ENCODE measurements around the gene PPP1CA. TPM values are rescaled to one million over a fixed set of nuclear protein-coding genes. Genes with fewer than 3 reads are reported as not detected.

PPP1CA gene
- total and polyA plus RNA-seq, 4 donors: 87.2 to 178 (median 157) TPM

DNA sequence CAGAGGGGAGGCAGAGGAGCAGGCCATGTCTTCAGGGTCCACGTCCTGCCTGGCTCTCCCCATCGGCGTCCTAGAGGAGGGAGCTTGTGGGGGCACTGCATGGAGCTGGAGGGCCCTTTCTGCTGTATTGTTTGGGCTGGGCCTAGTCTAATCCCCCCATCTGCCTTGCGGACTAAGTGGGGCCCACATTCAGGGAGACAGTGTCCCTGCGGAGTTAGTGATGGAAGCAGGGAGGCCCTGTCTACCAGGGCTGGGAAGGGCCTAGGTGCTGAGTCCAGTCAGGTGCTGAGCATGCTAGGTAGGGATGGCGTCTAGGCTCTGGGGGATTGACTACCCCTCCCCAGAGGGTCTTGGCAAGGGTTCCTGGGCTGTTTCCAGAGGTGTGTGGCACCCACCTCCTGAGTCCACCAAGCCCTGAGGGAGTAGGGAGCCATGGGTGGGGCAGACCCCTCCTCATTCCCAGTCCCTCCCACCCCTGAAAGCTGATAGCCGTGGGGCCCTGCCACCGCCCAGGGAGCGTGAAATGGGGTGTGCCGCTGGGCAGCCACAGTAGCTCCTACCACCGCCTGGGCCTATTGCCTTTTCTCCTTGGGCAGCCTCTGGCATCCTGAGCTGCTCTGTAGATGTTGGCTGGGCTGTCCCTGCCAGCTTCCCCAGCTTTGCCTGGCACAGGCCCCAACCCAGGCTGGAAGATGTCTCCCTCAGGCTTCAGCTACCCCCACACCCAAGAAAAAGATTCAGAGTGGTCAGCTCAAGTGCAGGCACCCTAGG is 46.5 kb downstream of the PPP1CA start:
- Histone ChIP-seq H3K36me3 (ENCODE audit: control insufficient read depth in 4 of 4, insufficient read depth in 4 of 4, low read length in 4 of 4) (peaks cover 0 to 3% (median 0%) of the 10 kb centered on the region in 4 donors), H3K27me3 (ENCODE audit: control insufficient read depth in 3 of 3, insufficient read depth in 3 of 3, low read length in 2 of 3) (no peaks in the 10 kb centered on the region), H3K4me3 (no peak overlapping the region), H3K4me1 (ENCODE audit: control insufficient read depth in 5 of 5, insufficient read depth in 5 of 5, low read length in 5 of 5) (peaks cover 0 to 46% (median 19%) of the 10 kb centered on the region in 5 donors), H3K27ac (ENCODE audit: low read depth in 1 of 2, low read length in 1 of 2) (peak overlapping the region; percentile 76 to 97), H3K9ac (ENCODE audit: insufficient read depth in 1 of 2, low read length in 2 of 2) (no peak overlapping the region), H3K9me3 (ENCODE audit: control insufficient read depth in 4 of 4, insufficient read depth in 3 of 4, low read length in 3 of 4) (no peaks in the 10 kb centered on the region)
- ATAC-seq (ENCODE audit: insufficient read depth, low FRiP score) (no peak), DNase-seq (no peak)
- WGBS, 2 donors: 79 to 98% methylated on average over 11 of the region's 11 CpGs
- TF ChIP-seq, protein P1, sequence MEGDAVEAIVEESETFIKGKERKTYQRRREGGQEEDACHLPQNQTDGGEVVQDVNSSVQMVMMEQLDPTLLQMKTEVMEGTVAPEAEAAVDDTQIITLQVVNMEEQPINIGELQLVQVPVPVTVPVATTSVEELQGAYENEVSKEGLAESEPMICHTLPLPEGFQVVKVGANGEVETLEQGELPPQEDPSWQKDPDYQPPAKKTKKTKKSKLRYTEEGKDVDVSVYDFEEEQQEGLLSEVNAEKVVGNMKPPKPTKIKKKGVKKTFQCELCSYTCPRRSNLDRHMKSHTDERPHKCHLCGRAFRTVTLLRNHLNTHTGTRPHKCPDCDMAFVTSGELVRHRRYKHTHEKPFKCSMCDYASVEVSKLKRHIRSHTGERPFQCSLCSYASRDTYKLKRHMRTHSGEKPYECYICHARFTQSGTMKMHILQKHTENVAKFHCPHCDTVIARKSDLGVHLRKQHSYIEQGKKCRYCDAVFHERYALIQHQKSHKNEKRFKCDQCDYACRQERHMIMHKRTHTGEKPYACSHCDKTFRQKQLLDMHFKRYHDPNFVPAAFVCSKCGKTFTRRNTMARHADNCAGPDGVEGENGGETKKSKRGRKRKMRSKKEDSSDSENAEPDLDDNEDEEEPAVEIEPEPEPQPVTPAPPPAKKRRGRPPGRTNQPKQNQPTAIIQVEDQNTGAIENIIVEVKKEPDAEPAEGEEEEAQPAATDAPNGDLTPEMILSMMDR (IDR thresholded peaks at IDR 0.05; ENCODE audit: control extremely low read depth, extremely low read depth): no peak

DNA sequence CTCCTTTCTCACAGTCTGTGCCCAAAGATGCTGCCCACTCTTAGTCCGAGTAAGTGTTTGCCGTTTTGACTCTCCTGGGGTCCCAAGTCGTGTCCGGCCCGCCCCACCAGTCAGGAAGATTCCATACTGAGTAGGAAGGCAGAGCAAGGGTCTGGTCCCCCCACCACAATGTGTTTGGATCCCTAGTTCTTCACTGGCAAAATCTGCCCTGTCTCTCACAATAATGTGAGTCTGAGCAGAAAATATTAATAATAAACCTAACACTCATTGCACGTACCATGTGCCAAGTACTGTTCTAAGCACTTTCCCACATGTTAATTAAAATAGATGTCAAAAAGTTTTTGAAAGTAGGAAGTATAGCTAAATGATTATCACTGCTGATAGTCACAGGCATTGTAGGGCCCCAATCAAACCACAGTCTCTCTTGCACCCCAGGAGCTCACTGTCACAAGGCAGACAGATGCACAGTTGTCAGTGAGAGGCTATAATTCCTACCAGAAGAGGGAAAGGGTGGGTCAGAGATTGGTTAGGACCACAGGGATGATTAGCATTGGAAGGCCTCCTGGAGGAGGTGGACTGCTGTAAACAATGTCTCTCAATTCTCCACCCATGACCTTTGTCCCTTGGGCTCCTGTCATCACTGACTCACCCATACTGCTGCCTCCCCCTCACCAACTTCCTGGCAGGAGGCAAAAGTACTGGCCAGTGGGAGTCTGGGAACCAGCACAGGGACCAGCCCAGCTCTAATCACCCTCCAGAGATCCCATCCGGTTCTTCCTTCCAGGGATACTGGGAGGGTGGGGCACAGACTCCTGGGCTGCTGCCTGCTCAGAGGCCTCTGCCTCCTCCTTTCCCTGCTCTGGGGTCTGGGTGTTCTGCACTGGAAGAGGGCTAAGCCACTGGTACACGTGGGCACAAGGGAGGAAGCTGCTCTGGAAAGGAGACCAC is 47.3 kb downstream of the PPP1CA start:
- H3K9ac ChIP-seq (ENCODE audit: insufficient read depth in 1 of 2, low read length in 2 of 2): peak overlapping the region in 1 of 2 donors; percentile 46
- H3K4me3 ChIP-seq: no peak overlapping the region
- TF ChIP-seq, protein P1 (IDR thresholded peaks at IDR 0.05; ENCODE audit: control extremely low read depth, extremely low read depth): no peak
- H3K27me3 ChIP-seq (ENCODE audit: control insufficient read depth in 3 of 3, insufficient read depth in 3 of 3, low read length in 2 of 3): no peaks in the 10 kb centered on the region
- H3K9me3 ChIP-seq (ENCODE audit: control insufficient read depth in 4 of 4, insufficient read depth in 3 of 4, low read length in 3 of 4): no peaks in the 10 kb centered on the region
- 30 to 48% methylated on average over 8 of the region's 8 CpGs for WGBS, 2 donors
- H3K4me1 ChIP-seq (ENCODE audit: control insufficient read depth in 5 of 5, insufficient read depth in 5 of 5, low read length in 5 of 5): peaks cover 0 to 46% (median 19%) of the 10 kb centered on the region in 5 donors
- peaks cover 0 to 3% (median 0%) of the 10 kb centered on the region in 4 donors for H3K36me3 ChIP-seq (ENCODE audit: control insufficient read depth in 4 of 4, insufficient read depth in 4 of 4, low read length in 4 of 4)
- ATAC-seq (ENCODE audit: insufficient read depth, low FRiP score): peak; percentile 27
- peak overlapping the region; percentile 94 to 97 for H3K27ac ChIP-seq (ENCODE audit: low read depth in 1 of 2, low read length in 1 of 2)
- peak in 1 of 3 donors; percentile 42 for DNase-seq

DNA sequence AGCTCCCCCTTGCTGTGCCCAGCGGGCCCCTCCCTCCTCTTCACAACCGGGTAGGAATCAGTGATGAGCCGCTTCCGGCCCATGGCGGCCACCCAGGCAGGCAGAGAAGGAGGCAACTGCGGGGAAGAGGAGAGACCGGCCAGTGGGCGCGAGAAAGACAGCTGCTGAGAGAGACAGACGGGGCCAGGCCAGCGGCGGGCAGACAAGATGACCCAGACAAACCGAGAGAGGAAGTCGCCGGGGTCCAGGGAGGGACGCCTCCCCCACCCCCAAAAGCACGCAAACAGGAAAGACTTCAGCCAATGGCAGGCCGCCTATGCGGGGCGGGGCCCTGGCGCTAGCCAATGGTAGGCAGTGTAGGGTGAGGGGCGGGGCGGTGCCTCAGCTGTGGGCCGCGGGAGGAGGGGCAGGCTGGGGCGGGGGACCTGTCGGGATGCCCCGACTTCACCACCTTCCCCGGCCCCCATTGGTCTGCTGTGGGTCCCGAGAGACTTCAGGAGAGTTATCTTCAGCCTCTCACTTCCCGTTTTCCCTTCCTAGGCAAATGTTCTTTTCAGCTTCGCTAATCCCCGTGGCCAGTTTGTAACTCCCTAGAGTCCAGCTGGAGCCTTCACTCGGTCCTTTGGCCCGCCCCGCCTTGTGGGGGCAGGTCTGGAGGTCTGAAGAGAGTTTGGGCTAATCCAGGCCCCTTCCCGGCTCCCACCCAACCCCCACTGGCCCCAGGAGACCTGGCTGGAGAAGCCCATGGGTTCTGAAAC is 48.2 kb downstream of the PPP1CA start, which contains the start of gene POLD4:
POLD4 (minus strand) TSS at position 230 of the 758 bp plus-strand sequence; CDS start at position 83, 147 bp downstream.
- TF ChIP-seq, protein P1 (IDR thresholded peaks at IDR 0.05; ENCODE audit: control extremely low read depth, extremely low read depth): no peak
- Histone ChIP-seq H3K36me3 (ENCODE audit: control insufficient read depth in 4 of 4, insufficient read depth in 4 of 4, low read length in 4 of 4) (peaks cover 0 to 3% (median 0%) of the 10 kb centered on the region in 4 donors), H3K9ac (ENCODE audit: insufficient read depth in 1 of 2, low read length in 2 of 2) (peak within 1 kb of the TSS; percentile 50 to 65), H3K27ac (ENCODE audit: low read depth in 1 of 2, low read length in 1 of 2) (peak within 1 kb of the TSS; percentile 97 to 100), H3K27me3 (ENCODE audit: control insufficient read depth in 3 of 3, insufficient read depth in 3 of 3, low read length in 2 of 3) (no peaks in the 10 kb centered on the region), H3K4me3 (peak within 1 kb of the TSS; percentile 71), H3K9me3 (ENCODE audit: control insufficient read depth in 4 of 4, insufficient read depth in 3 of 4, low read length in 3 of 4) (no peaks in the 10 kb centered on the region), H3K4me1 (ENCODE audit: control insufficient read depth in 5 of 5, insufficient read depth in 5 of 5, low read length in 5 of 5) (peaks cover 0 to 45% (median 19%) of the 10 kb centered on the region in 5 donors)
- 0 to 1% methylated on average over 37 of the region's 37 CpGs for WGBS, 2 donors
- peak; percentile 97 to 98 (median 98) for DNase-seq
- ATAC-seq (ENCODE audit: insufficient read depth, low FRiP score): peak; percentile 89

All from lung (tissue), 12 donors.